Glutamatergic neuron (in vitro differentiated cells): ENCODE measurements around the gene LRRC47. TPM values are rescaled to one million over a fixed set of nuclear protein-coding genes. Genes with fewer than 3 reads are reported as not detected.

Source experiments
- DNase-seq: peaks from one replicate; pipeline ENCODE4 v3.0.0; 2022
- H3K27ac Mint-ChIP-seq: one replicate; pipeline ENCODE4 v1.8.0; 2020; ENCODE audit warnings: mild to moderate bottlenecking, mixed read lengths, inconsistent platforms; ENCODE audit not compliant: unreplicated experiment
- H3K27me3 Mint-ChIP-seq: one replicate; pipeline ENCODE4 v1.8.0; 2020; ENCODE audit warnings: mild to moderate bottlenecking, moderate library complexity, mixed read lengths, inconsistent platforms; ENCODE audit not compliant: unreplicated experiment
- H3K36me3 Mint-ChIP-seq: one replicate; pipeline ENCODE4 v1.8.0; 2020; ENCODE audit warnings: mild to moderate bottlenecking, mixed read lengths, inconsistent platforms; ENCODE audit not compliant: unreplicated experiment
- H3K4me1 Mint-ChIP-seq: one replicate; pipeline ENCODE4 v1.8.0; 2020; ENCODE audit warnings: mild to moderate bottlenecking, low read depth, mixed read lengths, inconsistent platforms; ENCODE audit not compliant: unreplicated experiment
- H3K4me3 Mint-ChIP-seq: one replicate; pipeline ENCODE4 v1.8.0; 2020; ENCODE audit warnings: mild to moderate bottlenecking, mixed read lengths, inconsistent platforms; ENCODE audit not compliant: unreplicated experiment
- H3K9me3 Mint-ChIP-seq: one replicate; pipeline ENCODE4 v1.8.0; 2020; ENCODE audit warnings: mild to moderate bottlenecking, moderate library complexity, mixed read lengths, inconsistent platforms; ENCODE audit not compliant: unreplicated experiment
- total RNA-seq: library from RNA; stranded (reverse); fragmentation: NEBNext Ultra II Directional; extraction: Animal tissue kit (Norgen Biotek cat#: 25700); gene quantifications from one replicate; pipeline ENCODE4 v1.2.1, GENCODE V29; 2021; ENCODE audit not compliant: unreplicated experiment
- TF ChIP-seq, protein P1 (sequence below): fragments of 200-600 bp; sonication (generic); IDR thresholded peaks from one replicate; pipeline ENCODE4 v1.5.0; 2021; ENCODE audit not compliant: partially characterized antibody, unreplicated experiment

Gene LRRC47
- total RNA-seq, 1 donor from 2014 or later: 79.7 TPM

DNA sequence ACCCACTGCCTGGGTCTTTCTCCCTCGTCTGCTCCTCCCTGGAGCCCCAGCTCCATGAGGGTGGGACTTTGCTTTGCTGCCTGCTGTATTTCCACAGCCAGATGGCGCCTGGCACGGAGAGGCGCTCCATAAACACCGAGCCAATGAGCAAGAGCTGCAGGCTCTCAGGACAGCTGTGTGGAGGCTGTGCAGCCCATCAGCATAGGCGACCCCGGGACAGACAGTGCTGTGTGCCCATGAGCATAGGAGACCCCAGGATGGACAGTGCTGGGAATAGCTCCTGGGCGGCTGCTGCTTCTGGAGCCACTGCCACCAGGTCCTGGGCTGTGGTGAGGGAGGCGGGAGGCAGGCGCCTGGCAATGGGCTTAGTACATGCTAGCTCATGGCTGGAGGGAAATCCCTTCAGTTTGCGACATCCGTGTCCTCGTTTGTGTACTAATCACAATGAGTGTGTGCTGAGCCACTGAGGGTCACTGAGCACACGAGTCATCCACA lies 31.6 kb upstream of the LRRC47 start:
- DNase-seq: peak; percentile 53
- H3K9me3 Mint-ChIP-seq: peaks cover 9% of the 10 kb centered on the region
- TF ChIP-seq, protein P1, sequence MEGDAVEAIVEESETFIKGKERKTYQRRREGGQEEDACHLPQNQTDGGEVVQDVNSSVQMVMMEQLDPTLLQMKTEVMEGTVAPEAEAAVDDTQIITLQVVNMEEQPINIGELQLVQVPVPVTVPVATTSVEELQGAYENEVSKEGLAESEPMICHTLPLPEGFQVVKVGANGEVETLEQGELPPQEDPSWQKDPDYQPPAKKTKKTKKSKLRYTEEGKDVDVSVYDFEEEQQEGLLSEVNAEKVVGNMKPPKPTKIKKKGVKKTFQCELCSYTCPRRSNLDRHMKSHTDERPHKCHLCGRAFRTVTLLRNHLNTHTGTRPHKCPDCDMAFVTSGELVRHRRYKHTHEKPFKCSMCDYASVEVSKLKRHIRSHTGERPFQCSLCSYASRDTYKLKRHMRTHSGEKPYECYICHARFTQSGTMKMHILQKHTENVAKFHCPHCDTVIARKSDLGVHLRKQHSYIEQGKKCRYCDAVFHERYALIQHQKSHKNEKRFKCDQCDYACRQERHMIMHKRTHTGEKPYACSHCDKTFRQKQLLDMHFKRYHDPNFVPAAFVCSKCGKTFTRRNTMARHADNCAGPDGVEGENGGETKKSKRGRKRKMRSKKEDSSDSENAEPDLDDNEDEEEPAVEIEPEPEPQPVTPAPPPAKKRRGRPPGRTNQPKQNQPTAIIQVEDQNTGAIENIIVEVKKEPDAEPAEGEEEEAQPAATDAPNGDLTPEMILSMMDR: no peak
- peaks cover 24% of the 10 kb centered on the region for H3K4me1 Mint-ChIP-seq
- H3K27ac Mint-ChIP-seq: peak overlapping the region; percentile 82
- H3K36me3 Mint-ChIP-seq: peaks cover 9% of the 10 kb centered on the region
- peaks cover 4% of the 10 kb centered on the region for H3K27me3 Mint-ChIP-seq
- H3K4me3 Mint-ChIP-seq: no peak overlapping the region

DNA sequence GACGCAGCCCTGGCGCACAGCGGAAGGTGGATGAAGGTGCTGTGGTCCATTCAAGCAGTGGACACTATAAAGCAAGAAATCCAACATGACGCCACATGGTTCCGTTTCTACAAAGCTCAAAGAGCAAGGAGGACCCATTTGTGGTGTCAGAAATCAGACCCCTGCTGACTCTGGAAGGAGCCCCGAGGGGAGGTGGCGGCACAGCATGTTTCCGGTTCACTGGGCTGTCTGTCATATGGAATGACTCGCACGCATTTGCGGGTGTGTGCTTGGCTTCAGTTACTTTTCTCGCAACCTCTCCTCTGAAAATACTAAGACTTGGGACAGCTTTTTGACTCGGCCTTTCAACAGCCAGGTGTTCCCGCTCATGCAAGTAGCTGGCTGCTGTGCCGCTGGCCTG lies 29.1 kb upstream of the LRRC47 start:
- TF ChIP-seq, protein P1: no peak
- H3K36me3 Mint-ChIP-seq: peaks cover 9% of the 10 kb centered on the region
- H3K27ac Mint-ChIP-seq: peak overlapping the region; percentile 66

DNA sequence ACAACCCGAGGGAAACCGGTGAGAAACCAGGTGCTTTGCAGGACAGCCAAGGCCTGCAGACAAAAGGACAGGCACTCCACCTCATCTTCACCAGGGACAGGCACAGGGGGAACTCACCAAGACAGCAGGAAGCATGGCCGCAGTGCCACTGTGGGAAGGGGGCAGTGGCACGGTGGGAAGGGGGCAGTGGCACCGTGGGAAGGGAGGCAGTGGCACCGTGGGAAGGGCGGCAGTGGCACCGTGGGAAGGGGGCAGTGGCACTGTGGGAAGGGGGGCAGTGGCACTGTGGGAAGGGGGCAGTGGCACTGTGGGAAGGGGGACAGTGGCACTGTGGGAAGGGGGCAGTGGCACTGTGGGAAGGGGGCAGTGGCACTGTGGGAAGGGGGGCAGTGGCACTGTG lies 28.4 kb upstream of the LRRC47 start:
- peaks cover 9% of the 10 kb centered on the region for H3K36me3 Mint-ChIP-seq
- H3K4me3 Mint-ChIP-seq: peak overlapping the region; percentile 72
- peaks cover 52% of the 10 kb centered on the region for H3K4me1 Mint-ChIP-seq
- TF ChIP-seq, protein P1: no peak
- H3K9me3 Mint-ChIP-seq: peaks cover 25% of the 10 kb centered on the region
- DNase-seq: no peak
- H3K27me3 Mint-ChIP-seq: peaks cover 19% of the 10 kb centered on the region
- H3K27ac Mint-ChIP-seq: peak overlapping the region; percentile 96

More for the DNA sequence above, 29.1 kb upstream of the LRRC47 start:
- Mint-ChIP-seq H3K9me3 (peaks cover 21% of the 10 kb centered on the region), H3K27me3 (peaks cover 14% of the 10 kb centered on the region), H3K4me1 (peaks cover 45% of the 10 kb centered on the region), H3K4me3 (no peak overlapping the region)
- DNase-seq: no peak

DNA sequence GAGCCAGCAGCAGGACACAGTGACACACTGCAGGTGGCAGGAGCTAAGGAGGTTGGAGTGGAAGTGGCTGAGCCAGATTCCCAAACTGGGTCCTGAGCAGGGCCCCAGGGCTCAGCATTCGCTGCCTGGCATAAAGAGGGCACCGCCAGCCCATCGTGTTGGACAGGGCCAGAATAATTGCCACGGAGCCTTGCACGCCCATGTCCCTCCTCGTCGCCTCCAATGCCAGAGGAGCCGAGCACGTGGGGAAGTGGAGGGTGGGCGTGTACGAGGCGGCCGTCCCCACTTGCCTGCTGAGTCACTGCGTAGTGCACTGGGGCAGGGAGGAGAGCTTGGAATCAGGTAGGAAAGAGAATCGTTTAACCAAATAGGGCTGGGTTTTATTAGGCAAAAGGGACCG lies 26.1 kb upstream of the LRRC47 start:
- Mint-ChIP-seq H3K9me3 (peaks cover 27% of the 10 kb centered on the region), H3K4me1 (peaks cover 66% of the 10 kb centered on the region), H3K27ac (peak overlapping the region; percentile 97), H3K36me3 (peaks cover 4% of the 10 kb centered on the region), H3K4me3 (peak overlapping the region; percentile 77), H3K27me3 (peaks cover 21% of the 10 kb centered on the region)
- TF ChIP-seq, protein P1: no peak
- DNase-seq: no peak

DNA sequence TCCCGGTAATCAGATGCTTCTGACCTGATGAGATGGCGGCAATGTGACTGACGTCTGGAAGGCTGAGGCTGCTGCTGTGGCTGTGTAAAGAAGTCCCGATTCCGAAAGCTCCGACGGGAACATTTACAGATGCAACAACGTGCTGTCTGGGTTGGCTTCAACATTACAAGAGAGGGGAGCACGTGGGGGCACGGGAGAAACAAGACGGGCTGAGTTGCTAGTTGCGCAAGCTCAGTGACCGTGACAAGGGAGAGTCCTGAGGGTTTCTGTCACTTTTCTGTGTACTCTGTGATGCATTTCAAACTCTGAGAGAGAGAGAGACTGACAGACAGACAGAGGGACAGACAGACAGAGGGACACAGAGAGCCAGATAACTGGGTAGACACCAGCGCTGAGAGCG lies 25.6 kb upstream of the LRRC47 start:
- DNase-seq: no peak
- Mint-ChIP-seq H3K27me3 (peaks cover 25% of the 10 kb centered on the region), H3K4me3 (peak overlapping the region; percentile 77), H3K4me1 (peaks cover 67% of the 10 kb centered on the region), H3K9me3 (peaks cover 27% of the 10 kb centered on the region), H3K36me3 (peaks cover 4% of the 10 kb centered on the region), H3K27ac (peak overlapping the region; percentile 97)
- TF ChIP-seq, protein P1: no peak
